ENCODE measurements around the gene KCNN3. TPM values are rescaled to one million over a fixed set of nuclear protein-coding genes. Genes with fewer than 3 reads are reported as not detected.

The KCNN3 gene
- total RNA-seq, 1 donor from 2014 or later = 4.3 TPM

GRCh38 chr1:154741327-154741726 is 128.8 kb downstream of the KCNN3 start:
- H3K4me3 Mint-ChIP-seq = no peak overlapping the region
- no peak for DNase-seq (ENCODE audit: low spot score)
- no peak overlapping the region for H2AFZ ChIP-seq (replicated peaks)
- H3K9ac ChIP-seq = no peak overlapping the region
- H3K4me2 ChIP-seq = no peak overlapping the region
- H3K27me3 ChIP-seq = no peaks in the 10 kb centered on the region
- no peak overlapping the region for H3K27ac Mint-ChIP-seq
- no peaks in the 10 kb centered on the region for H4K20me1 ChIP-seq (ENCODE audit: low read depth)
- H3K27ac ChIP-seq = no peak overlapping the region
- H3K27me3 Mint-ChIP-seq (ENCODE audit: insufficient read depth, low read depth) = peaks cover 10% of the 10 kb centered on the region
- no peak overlapping the region for H3K4me3 ChIP-seq
- H3K9me3 ChIP-seq (ENCODE audit: low read depth) = no peaks in the 10 kb centered on the region
- H3K4me1 ChIP-seq = peaks cover 14% of the 10 kb centered on the region
- no peaks in the 10 kb centered on the region for H3K79me2 ChIP-seq (ENCODE audit: low read depth)
- H3K9me3 Mint-ChIP-seq = peaks cover 12% of the 10 kb centered on the region
- no peaks in the 10 kb centered on the region for H3K36me3 ChIP-seq
- no peaks in the 10 kb centered on the region for H3F3A ChIP-seq (ENCODE audit: low read depth)
- peaks cover 3% of the 10 kb centered on the region for H3K36me3 Mint-ChIP-seq
- TF ChIP-seq, protein P1, sequence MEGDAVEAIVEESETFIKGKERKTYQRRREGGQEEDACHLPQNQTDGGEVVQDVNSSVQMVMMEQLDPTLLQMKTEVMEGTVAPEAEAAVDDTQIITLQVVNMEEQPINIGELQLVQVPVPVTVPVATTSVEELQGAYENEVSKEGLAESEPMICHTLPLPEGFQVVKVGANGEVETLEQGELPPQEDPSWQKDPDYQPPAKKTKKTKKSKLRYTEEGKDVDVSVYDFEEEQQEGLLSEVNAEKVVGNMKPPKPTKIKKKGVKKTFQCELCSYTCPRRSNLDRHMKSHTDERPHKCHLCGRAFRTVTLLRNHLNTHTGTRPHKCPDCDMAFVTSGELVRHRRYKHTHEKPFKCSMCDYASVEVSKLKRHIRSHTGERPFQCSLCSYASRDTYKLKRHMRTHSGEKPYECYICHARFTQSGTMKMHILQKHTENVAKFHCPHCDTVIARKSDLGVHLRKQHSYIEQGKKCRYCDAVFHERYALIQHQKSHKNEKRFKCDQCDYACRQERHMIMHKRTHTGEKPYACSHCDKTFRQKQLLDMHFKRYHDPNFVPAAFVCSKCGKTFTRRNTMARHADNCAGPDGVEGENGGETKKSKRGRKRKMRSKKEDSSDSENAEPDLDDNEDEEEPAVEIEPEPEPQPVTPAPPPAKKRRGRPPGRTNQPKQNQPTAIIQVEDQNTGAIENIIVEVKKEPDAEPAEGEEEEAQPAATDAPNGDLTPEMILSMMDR (IDR thresholded peaks at IDR 0.05) = no peak
- TF ChIP-seq EZH2phosphoT487 (IDR thresholded peaks at IDR 0.05) (no peak), EZH2 (IDR thresholded peaks at IDR 0.05) (no peak)
- H3K4me1 Mint-ChIP-seq = peaks cover 20% of the 10 kb centered on the region

- no peaks in the 10 kb centered on the region for H3K79me2 ChIP-seq (ENCODE audit: low read depth)
- no peaks in the 10 kb centered on the region for H3K9me3 ChIP-seq (ENCODE audit: low read depth)
- peaks cover 27% of the 10 kb centered on the region for H3K4me1 Mint-ChIP-seq
- no peaks in the 10 kb centered on the region for H3K27me3 ChIP-seq
- no peak overlapping the region for H2AFZ ChIP-seq (replicated peaks)
- H3K9ac ChIP-seq = no peak overlapping the region
- peaks cover 5% of the 10 kb centered on the region for H3K36me3 Mint-ChIP-seq
- H3K4me1 ChIP-seq = peaks cover 8% of the 10 kb centered on the region
- DNase-seq (ENCODE audit: low spot score) = no peak
- H3K27ac ChIP-seq = no peak overlapping the region
- TF ChIP-seq EZH2 (IDR thresholded peaks at IDR 0.05) (no peak), EZH2phosphoT487 (IDR thresholded peaks at IDR 0.05) (no peak)
- TF ChIP-seq, protein P1 (IDR thresholded peaks at IDR 0.05) = no peak
- no peak overlapping the region for H3K4me3 Mint-ChIP-seq
- H3K27me3 Mint-ChIP-seq (ENCODE audit: insufficient read depth, low read depth) = peaks cover 5% of the 10 kb centered on the region
- no peak overlapping the region for H3K4me2 ChIP-seq
- H3K27ac Mint-ChIP-seq = no peak overlapping the region
- H3K36me3 ChIP-seq = no peaks in the 10 kb centered on the region
- H4K20me1 ChIP-seq (ENCODE audit: low read depth) = no peaks in the 10 kb centered on the region
- H3F3A ChIP-seq (ENCODE audit: low read depth) = no peaks in the 10 kb centered on the region
- H3K4me3 ChIP-seq = no peak overlapping the region
- peaks cover 12% of the 10 kb centered on the region for H3K9me3 Mint-ChIP-seq
These were observed 130.4 kb downstream of the KCNN3 start for GRCh38 chr1:154739654-154740053.

- H3K27ac ChIP-seq = no peak overlapping the region
- Mint-ChIP-seq H3K4me1 (peaks cover 27% of the 10 kb centered on the region), H3K27ac (peak overlapping the region; percentile 65)
These were observed 133.2 kb downstream of the KCNN3 start for GRCh38 chr1:154736841-154737240.

More at GRCh38 chr1:154736841-154737240, 133.2 kb downstream of the KCNN3 start:
- Histone ChIP-seq H3K9ac (no peak overlapping the region), H3K79me2 (ENCODE audit: low read depth) (no peaks in the 10 kb centered on the region), H3K4me2 (no peak overlapping the region), H3K27me3 (no peaks in the 10 kb centered on the region), H3F3A (ENCODE audit: low read depth) (no peaks in the 10 kb centered on the region), H3K4me3 (no peak overlapping the region), H3K4me1 (no peaks in the 10 kb centered on the region), H3K36me3 (no peaks in the 10 kb centered on the region), H4K20me1 (ENCODE audit: low read depth) (no peaks in the 10 kb centered on the region), H2AFZ (replicated peaks) (no peak overlapping the region), H3K9me3 (ENCODE audit: low read depth) (no peaks in the 10 kb centered on the region)
- no peak for DNase-seq (ENCODE audit: low spot score)
- H3K9me3 Mint-ChIP-seq = peaks cover 7% of the 10 kb centered on the region
- peaks cover 4% of the 10 kb centered on the region for H3K27me3 Mint-ChIP-seq (ENCODE audit: insufficient read depth, low read depth)
- TF ChIP-seq EZH2phosphoT487 (IDR thresholded peaks at IDR 0.05) (no peak), EZH2 (IDR thresholded peaks at IDR 0.05) (no peak)
- TF ChIP-seq, protein P1 (IDR thresholded peaks at IDR 0.05) = no peak
- peaks cover 2% of the 10 kb centered on the region for H3K36me3 Mint-ChIP-seq
- no peak overlapping the region for H3K4me3 Mint-ChIP-seq
